Breast epithelium (tissue), 3 donors: ENCODE measurements around the gene CHI3L2.

Source experiments
- POLR2A ChIP-seq: fragments of 450-650 bp; IDR thresholded peaks from one replicate; pipeline ENCODE4 v1.6.1; 2016; ENCODE audit warnings: antibody characterized with exemption, mild to moderate bottlenecking, moderate library complexity
- TF ChIP-seq, protein P1 (sequence below), 3 donors: fragments of 450-650 bp; IDR thresholded peaks; one replicate each; pipeline ENCODE4 v1.5.1; 2016 to 2017; ENCODE audit warnings: antibody characterized with exemption in 3 of 3, mild to moderate bottlenecking in 3 of 3, moderate library complexity in 3 of 3

GRCh38 chr1:111202707-111203623, 24.5 kb upstream of the CHI3L2 start:
- TF ChIP-seq, protein P1, sequence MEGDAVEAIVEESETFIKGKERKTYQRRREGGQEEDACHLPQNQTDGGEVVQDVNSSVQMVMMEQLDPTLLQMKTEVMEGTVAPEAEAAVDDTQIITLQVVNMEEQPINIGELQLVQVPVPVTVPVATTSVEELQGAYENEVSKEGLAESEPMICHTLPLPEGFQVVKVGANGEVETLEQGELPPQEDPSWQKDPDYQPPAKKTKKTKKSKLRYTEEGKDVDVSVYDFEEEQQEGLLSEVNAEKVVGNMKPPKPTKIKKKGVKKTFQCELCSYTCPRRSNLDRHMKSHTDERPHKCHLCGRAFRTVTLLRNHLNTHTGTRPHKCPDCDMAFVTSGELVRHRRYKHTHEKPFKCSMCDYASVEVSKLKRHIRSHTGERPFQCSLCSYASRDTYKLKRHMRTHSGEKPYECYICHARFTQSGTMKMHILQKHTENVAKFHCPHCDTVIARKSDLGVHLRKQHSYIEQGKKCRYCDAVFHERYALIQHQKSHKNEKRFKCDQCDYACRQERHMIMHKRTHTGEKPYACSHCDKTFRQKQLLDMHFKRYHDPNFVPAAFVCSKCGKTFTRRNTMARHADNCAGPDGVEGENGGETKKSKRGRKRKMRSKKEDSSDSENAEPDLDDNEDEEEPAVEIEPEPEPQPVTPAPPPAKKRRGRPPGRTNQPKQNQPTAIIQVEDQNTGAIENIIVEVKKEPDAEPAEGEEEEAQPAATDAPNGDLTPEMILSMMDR (IDR thresholded peaks at IDR 0.05) = no peak
- no peak for TF ChIP-seq POLR2A
